Measurements from ENCODE around the gene AQP7. TPM values are rescaled to one million over a fixed set of nuclear protein-coding genes. Genes with fewer than 3 reads are reported as not detected.

Gene AQP7
- total RNA-seq, 4 donors from 2014 or later, result 2.7 to 20.7 (median 9.6) TPM

GRCh38 chr9:33349743-33350142, 52.6 kb downstream of the AQP7 start:
- intact Hi-C loops (cut with DNase I; ENCODE audit: low total_unique reads), result no loop called here
- DNase-seq (ENCODE audit: low spot score in 2 of 2), result no peak
- TF ChIP-seq CTCF (IDR thresholded peaks at IDR 0.05), result no peak
- H3K4me3 ChIP-seq (ENCODE audit: low read depth, poor library complexity, severe bottlenecking), result no peak overlapping the region
- 55 to 56% methylated on average over 2 of the region's 2 CpGs for WGBS, 2 donors

- H3K4me3 ChIP-seq (ENCODE audit: low read depth, poor library complexity, severe bottlenecking), result no peak overlapping the region
- TF ChIP-seq POLR2A (IDR thresholded peaks at IDR 0.05) (no peak), CTCF (IDR thresholded peaks at IDR 0.05) (no peak)
- 94 to 96% methylated on average over 4 of the region's 4 CpGs for WGBS, 2 donors
- no peak for DNase-seq (ENCODE audit: low spot score in 2 of 2)
- intact Hi-C loops (cut with DNase I; ENCODE audit: low total_unique reads), result no loop called here
Observed at GRCh38 chr9:33348998-33349397, 53.4 kb downstream of the AQP7 start.

GRCh38 chr9:33346564-33346963, 55.8 kb downstream of the AQP7 start:
- whole genome bisulfite sequencing, 2 donors, result 86% methylated on average over 4 of the region's 4 CpGs
- H3K4me3 ChIP-seq (ENCODE audit: low read depth, poor library complexity, severe bottlenecking), result no peak overlapping the region
- no peak for TF ChIP-seq CTCF (IDR thresholded peaks at IDR 0.05)
- no peak for TF ChIP-seq POLR2A (IDR thresholded peaks at IDR 0.05)
- intact Hi-C loops (cut with DNase I; ENCODE audit: low total_unique reads), result no loop called here
- DNase-seq (ENCODE audit: low spot score in 2 of 2), result no peak

GRCh38 chr9:33344145-33344544, 58.2 kb downstream of the AQP7 start:
- 74 to 79% methylated on average over 3 of the region's 3 CpGs for WGBS, 2 donors
- intact Hi-C loops (cut with DNase I; ENCODE audit: low total_unique reads), result no loop called here

GRCh38 chr9:33341182-33341581, 61.2 kb downstream of the AQP7 start:
- intact Hi-C loops (cut with DNase I; ENCODE audit: low total_unique reads), result no loop called here
- 91 to 92% methylated on average over 3 of the region's 3 CpGs for WGBS, 2 donors
- TF ChIP-seq POLR2A (IDR thresholded peaks at IDR 0.05) (no peak), CTCF (IDR thresholded peaks at IDR 0.05) (no peak)
- no peak for DNase-seq (ENCODE audit: low spot score in 2 of 2)
- H3K4me3 ChIP-seq (ENCODE audit: low read depth, poor library complexity, severe bottlenecking), result no peak overlapping the region

More at GRCh38 chr9:33344145-33344544, 58.2 kb downstream of the AQP7 start:
- H3K4me3 ChIP-seq (ENCODE audit: low read depth, poor library complexity, severe bottlenecking), result no peak overlapping the region
- DNase-seq (ENCODE audit: low spot score in 2 of 2), result no peak
- TF ChIP-seq POLR2A (IDR thresholded peaks at IDR 0.05), result no peak
- no peak for TF ChIP-seq CTCF (IDR thresholded peaks at IDR 0.05)

- WGBS, 2 donors, result 95 to 100% methylated on average over 3 of the region's 3 CpGs
- no peak overlapping the region for H3K4me3 ChIP-seq (ENCODE audit: low read depth, poor library complexity, severe bottlenecking)
- intact Hi-C loops (cut with DNase I; ENCODE audit: low total_unique reads), result no loop called here
- TF ChIP-seq CTCF (IDR thresholded peaks at IDR 0.05) (no peak), POLR2A (IDR thresholded peaks at IDR 0.05) (no peak)
- no peak for DNase-seq (ENCODE audit: low spot score in 2 of 2)
Observed at GRCh38 chr9:33340186-33340585, 62.2 kb downstream of the AQP7 start.

All from lower leg skin (tissue), 4 donors.